Fibroblast of skin of left biceps (primary cell): ENCODE data around the gene RPN1.
"Not testable (repeated sequence)": the region's sequence is repeated elsewhere in the genome, so short reads cannot be mapped to it uniquely, and the experiment has no call there.

Experiments
- DNase-seq, 2 experiments: peaks; one replicate each; pipeline ENCODE4 v3.0.0-alpha.2; 2013; ENCODE audit warnings: low read depth in 2 of 2

The RPN1 gene

DNA sequence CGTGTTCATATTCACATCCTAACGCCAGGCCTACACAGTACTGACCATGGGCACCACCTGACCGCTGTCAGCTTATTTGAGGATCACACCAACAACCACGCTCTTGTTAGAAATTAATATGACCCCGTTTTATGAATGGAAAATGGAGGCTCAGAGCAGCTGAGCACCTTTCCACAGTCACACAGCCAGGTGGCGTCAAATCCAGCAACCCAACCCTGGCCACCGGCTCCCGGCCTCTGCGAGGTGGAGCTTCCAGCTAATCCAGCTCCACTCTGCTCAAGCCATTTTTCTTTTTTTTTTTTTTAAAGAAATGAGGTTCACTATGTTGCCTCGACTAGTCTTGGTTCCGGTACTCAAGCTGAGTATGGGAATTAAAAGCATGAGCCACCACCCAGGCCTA is 41.3 kb downstream of the RPN1 start:
- DNase-seq = no peak

DNA sequence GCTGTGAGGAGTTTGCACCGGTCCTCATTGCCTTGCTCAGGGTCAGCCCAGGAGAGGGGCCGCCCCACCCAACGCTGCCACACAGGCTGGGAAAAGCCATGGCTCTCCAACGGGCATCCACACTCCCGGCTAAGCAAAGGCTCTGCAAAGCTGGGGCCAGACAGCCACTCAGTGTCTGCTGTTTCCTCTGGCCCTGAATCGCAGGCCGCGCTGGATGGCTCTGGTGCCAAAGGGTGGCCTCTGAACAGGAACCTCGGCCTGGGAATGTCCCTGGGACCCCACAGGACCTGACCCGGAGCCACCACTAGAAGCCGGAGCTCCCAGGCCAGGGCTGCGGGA is 42.9 kb downstream of the RPN1 start:
- DNase-seq = no peak

DNA sequence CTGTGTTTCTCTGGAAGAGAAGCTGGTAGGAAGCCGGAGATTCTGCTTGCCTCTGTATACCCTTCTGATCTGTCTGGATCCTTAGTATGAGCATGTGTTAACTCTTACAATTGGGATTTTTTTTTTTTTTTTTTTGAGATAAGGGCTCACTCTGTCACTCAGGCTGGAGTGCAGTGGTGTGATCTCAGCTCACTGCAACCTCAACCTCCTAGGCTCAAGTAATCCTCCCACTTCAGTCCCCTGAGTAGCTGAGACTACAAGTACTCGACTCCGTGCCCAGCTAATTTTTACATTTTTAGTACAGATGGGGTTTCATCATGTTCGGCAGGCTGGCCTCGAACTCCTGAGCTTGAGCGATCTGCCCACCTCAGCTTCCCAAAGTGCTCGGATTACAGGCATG is 44.5 kb downstream of the RPN1 start:
- no peak for DNase-seq

DNA sequence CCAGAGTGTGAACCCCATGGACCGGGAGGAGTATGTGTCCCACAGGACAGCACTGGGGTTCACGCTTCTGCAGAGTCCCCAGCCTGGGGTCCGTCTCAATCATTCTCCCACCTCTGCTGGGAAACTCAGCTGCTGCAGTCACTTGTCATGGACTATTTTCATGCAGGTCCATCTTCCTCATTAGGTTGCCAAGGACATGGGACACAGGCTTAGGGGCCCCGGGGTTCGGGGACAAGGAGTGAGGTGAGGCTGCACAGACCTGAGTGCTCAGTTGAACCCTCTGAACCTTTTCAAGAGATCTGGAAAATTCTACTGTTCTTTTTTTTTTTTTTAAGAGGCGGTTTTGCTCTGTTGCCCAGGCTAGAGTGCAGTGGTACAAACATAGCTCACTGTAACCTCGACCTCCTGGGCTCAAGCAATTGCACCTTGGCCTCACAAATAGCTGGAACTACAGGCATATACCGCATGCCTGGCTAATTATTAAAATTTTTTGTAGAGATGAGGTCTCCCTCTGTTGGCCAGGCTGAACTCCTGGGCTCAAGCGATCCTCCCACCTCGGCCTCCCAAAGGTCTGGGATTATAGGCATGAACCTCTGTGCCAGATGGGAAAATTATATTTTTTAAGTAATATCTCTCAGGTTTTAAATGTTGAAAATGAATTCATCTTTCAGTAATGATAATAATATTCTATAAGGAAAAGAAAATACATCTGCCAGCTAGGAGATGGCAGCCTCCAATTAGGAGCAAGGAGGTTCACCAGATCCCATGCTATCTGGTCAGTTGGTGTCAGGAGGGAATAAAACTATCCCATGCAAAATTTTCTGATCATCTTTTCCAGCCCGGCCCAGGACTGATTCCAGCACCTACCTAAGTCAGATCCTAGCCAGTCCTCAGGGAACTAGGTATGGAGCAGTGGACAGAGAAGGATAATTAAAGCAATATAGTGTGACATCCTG is 45.2 kb downstream of the RPN1 start:
- no peak for DNase-seq

DNA sequence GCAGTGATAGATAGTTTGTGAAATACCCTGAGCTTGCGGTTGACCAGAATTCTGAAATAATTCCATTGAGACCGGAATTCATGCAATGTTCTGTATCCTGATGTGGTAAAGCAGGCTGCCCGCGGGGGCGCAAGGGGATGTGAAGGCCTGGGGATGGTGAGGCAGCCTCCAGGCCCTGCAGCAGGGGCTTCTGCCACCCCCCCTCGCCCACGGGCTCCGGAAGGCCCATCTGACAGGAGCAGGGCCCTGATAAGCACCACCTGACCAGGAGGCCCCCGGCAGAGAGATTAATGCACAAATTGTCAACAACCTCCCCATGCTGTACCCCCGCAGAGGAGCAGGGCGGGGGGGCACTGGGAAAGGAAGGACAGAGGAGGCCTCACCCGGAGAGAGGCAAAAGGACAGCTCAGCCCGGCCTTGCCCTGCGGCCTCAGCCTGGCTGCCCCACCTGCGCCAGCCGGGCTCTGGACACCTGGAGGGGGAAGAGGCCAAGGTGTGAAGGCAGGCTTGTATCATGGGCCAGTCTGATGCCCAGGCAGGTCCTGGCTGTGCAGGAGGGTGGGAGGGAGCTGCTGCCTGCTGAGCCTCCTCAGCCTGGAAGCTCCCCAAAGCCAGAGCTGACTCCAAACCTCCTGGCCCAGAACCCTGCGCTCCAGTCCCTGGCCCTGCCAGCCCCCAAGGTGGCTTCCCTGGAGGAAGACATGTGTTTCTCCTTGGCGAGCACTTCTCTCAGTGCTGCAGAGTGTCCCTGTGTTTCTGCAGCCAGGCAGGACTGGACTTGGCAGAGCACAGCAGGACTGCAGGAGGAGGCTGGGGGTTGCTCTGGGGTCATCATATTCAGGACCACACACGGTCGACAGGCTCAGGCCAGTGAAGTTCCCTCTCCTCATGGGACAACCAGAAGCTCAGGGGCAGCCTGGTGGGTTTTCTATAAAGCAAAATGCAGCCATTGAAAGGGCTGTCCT is 46.5 kb downstream of the RPN1 start:
- no peak for DNase-seq

DNA sequence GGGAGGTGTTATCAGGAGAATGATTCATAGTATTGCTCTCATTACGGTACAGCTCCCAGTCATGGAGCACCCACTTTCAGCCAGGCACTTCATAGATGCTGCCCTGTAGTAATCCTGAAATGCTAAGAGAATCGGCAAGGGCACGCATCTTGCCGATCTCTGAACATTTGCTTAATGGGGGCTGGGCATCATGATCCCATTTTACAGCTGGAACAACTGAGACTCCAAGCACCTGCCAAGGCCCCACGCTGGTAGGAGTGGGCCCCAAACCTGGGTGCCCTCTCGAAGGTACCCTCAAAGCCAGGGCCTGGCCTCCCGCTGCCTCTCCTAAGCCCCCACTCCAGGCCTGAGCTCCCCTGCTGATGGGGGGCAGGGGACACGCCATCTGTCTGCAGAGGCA is 47.3 kb downstream of the RPN1 start:
- no peak for DNase-seq

DNA sequence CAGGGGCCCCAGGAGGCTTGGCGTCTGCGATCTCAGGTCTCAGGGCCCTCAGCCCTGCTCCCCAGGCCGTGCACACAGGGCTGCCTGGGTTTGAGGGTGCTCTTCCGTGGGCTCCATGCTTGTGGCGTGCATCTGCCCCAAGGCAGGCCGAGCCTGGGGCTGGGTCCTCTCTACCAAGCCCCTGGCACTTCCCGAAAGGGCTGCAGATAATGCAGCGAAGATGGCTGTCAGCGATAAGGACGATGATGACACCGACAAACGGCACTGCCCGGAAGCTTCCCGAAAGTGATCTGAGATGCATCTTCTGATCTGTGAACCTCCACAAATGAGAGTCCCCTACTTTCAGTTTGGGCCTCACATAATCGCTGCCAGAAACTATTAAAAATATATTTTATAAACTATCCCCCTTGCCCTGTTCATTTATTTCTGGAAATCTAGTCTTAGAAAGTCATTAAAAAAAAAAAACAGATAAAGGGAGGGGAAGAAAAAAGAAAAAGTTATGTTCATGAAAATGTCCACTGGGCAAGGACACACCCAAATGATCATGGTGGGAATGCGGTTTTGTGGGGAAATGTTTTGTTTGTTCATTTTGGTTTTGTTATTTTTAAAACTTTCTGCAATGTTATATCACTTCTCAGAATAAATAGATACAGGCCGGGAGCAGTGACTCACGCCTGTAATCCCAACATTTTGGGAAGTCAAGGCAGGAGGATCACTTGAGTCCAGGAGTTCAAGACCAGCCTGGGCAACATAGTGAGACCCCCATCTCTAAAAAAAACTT is 51.5 kb downstream of the RPN1 start:
- DNase-seq = no peak

DNA sequence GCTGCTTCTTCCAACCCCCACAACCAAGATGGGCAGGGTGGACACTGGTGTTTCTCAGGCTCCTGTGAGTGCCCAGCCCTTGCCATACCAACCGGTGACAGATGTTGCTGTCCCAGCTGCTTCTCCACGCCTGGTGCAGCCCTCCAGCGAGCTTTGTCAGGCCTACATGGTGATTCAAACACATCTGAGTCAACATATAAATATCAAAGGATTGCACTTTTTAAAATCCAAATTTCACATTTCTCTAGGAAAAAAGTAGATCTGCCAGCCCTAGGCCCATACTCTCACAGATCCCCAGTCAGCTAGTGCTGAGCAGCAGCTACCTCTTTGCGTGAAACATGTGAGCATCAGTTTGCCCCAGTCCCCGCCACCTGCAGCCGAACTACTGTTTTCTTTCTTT is 52.7 kb downstream of the RPN1 start:
- DNase-seq = no peak

DNA sequence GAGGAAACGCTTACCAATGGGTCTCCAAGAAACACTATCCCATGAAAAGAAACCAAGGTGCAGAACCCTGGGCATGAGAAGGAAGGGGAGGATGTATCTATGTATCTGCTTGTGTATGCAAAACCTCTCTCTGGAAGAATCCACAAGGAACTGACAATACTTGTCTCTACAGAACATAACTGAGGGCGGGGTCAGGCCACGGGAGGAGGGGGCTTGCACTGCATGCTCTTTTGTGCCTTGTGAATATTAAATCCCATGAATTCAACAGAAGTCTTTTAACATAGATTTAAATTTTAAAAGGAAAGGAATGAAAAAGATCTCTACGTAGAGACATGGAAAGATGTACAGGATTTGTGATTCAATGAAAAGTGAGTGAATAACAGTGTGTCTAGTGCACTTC is 57.8 kb downstream of the RPN1 start:
- no peak for DNase-seq

DNA sequence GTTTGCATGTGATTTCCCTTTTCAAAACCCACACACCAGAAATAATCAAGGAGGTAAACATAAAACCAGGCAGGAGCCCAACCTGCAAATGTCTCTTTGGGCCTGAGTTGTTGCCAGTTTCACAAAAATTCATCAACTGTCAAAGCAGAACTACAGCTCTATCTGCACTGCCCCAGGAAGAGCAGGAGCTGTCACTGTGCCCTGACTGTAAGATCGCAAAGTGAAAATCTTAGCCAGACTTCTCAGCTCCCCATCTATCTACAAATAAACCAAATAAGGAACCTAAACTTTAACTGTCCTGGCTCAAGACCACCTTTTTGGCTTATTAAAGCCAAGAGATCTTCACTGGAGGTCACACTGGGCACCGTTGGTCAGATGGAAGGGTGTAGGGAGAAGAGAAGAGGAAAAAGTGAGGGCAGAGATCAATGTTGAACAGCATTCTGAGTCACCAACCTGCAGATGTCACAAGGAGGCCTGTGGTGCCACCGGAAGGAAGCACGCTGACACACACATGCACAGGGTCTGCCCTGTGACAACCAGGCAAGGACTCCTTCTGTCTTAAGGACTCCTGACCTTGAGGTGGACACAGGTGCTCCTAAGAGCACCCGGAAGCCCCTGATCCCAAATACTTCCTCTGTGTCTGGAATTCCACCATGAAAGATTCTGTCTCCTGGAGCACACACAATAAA is 58.7 kb downstream of the RPN1 start:
- DNase-seq = no peak

DNA sequence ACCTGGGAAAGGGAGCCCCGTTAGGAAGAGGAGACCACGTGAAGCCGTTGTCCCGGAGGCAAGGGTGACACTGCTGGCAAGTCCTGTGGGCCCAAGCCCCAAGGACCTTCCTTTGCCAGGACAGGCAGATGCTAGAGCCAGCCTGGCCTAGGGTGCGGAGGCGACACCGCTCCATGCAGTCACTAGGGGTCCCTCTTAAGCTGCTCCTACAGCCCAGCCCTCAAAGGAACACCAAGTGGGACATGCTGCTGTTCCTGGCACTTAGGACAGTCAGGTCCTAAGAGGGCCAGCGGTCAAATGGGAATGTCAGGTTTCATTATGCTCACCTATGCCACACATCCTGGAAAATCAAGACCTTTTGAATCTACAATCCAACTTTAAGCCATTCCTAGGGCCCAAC is 59.7 kb downstream of the RPN1 start:
- DNase-seq = no peak

DNA sequence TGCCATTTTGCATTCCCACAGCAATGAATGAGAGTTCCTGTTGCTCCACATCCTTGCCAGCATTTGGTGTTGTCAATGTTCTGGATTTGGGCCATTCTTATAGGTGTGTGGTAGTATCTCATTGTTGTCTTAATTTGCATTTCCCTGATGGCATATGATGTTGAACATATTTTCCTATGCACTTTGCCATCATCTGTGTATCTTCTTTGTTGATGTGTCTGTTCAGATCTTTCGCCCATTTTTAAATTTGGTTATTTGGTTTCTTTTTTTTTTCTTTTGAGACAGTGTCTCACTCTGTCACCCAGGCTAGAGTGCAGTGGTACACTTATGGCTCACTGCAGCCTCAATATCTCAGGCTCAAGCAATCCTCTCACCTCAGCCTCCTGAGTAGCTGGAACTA is 60.6 kb downstream of the RPN1 start:
- DNase-seq = not testable (repeated sequence)

DNA sequence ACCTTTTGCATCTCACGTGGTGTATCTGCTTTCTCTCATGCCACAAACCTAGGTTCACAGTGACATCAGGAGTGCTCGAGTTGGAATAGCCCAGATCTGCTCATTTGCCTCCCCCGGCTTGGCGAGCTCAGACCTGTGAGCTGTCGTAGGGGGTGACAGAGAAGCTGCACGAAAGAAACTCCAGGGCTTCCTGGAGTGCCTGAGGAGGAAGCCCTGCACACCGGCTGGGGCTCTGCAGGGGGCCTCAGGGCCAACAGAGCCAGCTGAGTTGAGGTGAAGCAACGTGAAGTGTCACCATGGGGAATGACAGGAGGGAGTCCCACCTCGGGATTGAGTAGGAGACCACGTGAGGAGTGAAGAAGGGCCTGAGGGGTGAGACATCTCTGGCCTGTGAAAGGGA is 62.5 kb downstream of the RPN1 start:
- DNase-seq = no peak

DNA sequence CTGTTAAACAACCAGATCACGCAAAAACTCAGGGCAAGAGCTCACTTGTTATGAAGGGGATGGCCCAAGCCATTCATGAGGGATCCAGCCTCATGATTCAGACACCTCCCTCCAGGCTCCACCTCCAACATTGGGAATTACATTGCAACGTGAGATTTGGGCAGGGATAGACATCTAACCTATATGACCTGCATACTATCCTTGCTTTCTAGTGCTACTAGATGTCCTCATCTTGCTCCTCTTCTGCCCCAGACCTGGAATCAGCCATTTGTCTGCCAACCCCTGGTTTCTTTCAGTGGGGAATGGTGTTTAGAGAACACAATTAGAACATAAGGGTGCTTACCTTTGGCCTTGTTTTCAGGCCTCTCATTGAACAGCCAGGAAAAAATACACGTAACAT is 63.2 kb downstream of the RPN1 start:
- DNase-seq = no peak

DNA sequence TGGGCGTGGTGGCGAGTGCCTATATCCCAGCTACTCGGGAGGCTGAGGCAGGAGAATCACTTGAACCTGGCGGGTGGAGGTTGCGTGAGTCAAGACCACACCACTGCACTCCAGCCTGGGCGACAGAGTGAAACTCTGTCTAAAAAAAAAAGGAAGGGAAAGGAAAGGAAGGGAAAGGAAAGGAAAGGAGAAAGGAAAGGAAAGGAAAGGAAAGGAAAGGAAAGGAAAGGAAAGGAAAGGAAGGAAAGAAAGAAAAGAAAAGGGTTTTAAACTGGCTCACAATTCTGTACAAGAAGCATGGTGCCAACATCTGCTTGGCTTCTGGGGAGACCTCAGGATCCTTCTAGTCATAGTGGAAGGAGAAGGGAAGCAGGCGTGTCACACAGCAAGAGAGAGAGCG is 63.7 kb downstream of the RPN1 start:
- not testable (repeated sequence) for DNase-seq

DNA sequence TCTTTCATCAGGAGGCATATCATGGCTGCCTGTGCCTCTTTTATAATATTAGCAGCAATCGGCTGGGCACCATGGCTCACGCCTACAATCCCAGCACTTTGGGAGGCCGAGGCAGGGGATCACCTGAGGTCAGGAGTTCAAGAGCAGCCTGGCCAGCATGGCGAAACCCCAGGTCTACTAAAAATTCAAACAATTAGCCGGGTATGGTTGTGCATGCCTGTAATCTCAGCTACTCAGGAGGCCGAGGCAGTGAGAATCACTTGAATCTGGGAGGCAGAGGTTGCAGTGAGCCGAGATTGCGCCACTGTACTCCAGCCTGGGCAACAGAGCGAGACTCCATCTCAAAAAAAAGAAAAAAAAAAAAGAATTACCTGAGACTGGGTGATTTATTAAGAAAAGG is 64.2 kb downstream of the RPN1 start:
- not testable (repeated sequence) for DNase-seq

DNA sequence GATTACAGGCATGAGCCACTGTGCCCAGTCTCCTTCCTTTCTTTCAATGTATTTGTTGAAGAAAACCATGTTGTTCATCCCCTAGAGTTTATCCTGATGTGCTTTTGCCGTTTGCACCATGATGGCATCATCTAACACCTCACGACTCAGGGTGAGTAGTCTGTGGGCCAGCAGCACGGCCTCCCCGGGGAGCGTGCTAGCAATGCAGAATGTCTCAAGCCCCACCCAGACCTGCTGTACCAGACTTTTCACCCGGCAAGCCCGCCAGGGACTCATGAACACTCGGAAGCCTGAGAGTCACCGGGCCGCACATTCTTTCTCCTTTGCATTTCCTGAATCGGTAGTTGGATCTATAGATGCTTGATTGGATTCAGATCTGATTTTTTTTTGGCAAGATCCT is 64.6 kb downstream of the RPN1 start:
- DNase-seq = no peak

DNA sequence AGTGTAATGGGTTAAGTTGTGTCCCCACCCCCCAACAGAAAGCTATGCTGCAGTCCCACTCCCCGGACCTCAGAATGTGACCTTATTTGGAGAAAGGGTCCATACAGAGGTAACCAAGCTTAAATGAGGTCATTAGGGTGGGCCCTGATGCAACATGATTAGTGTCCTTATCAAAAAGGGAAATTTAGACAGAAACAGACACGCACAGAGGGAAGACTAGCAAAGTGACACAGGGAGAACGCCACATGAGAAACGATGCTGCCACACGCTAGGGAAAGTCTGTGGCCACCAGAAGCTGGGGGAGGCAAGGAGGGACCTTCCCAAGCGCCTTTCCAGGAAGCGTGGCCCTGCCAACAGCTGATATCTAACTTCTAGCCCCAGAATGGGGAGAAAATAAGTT is 65.4 kb downstream of the RPN1 start:
- no peak for DNase-seq

DNA sequence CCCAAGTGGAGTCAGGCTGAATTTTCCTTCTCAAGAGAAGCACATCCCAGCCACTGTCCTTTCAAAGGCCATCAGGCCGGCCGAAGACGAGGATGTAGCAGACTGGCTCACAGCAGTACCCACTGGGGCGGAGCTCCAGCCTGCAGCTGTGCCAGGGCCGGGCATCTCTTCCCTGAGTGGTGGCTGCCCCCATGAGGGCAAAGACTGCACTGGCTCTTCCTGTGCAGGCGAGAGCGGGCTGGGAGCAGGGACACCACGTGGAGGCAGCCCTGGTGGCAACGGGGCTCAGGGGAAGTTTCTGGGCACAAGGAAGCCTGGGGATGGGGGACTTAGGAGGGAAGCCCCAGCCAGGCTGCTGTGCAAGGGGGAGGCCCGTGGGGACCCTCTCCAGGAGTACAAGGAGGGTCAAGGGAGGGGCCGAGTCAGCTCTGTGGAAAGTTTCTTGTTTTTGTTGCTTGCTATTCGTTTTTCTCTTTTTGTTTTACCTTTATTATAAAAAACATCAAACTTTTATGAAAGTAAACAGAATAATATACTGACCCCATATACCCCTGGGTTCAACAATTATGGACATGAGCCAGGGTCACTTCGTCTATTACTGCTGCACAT is 66.1 kb downstream of the RPN1 start:
- peak; percentile 23 to 25 for DNase-seq

DNA sequence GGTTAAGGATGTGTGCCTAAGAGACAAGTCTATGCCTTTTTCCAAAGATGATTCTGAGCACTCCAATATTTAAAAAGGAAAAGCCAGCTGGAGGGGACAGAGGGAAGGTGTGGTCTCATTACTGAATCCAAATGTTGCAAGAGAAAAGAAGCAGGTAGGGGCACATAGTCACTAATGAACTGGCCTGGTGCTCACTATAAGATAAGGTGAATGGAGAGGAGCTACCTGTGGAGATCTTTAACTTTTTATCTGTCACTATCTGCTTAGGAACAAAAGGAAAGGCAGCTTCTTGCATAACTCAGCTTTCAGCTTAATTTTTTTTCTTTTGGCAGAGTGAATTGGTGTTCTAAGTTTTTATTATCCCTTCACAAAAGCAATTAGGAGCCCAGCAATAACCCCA is 69.1 kb downstream of the RPN1 start:
- no peak for DNase-seq

DNA sequence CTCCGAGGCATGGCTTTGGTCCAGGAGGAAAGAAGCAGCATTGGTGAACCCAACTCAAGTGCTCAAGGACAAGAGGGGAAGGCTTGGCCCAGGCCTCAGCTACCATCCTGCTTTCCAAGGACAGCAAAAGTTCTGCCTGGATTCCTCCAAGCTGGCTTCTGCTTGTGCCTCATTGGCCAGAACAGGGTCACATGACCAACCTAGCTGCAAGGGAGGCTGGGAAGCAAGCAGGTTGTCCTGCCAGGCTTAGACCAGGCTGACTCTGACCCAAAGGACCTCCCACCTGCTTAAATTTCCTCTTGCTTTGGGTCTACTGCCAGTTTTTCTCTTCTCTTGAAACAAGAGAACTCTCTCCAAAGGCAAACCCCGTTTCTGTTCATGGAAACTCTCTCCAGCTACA is 70.7 kb downstream of the RPN1 start:
- no peak for DNase-seq
